K562 (cell line): ENCODE data around the gene ARHGAP10. TPM values are rescaled to one million over a fixed set of nuclear protein-coding genes. Genes with fewer than 3 reads are reported as not detected.

Experiments used
- ATAC-seq: fragments of 200-7000 bp; cut with Tn5 transposase; 3 replicates; pipeline ENCODE4 v1.9.1; 2020; ENCODE audit warnings: moderate library complexity
- BruUV-seq: library from RNA; stranded (reverse); fragments of 400-500 nt; replicated peaks from 2 replicates; lab custom pipeline; 2021; lab: Mats Ljungman, UMichigan
- CTCF ChIA-PET: fragments of 300-600 bp; formaldehyde crosslinking; extraction: SDS; loops from one replicate; lab custom pipeline; 2021; ENCODE audit warnings: low intra/inter-chr PET ratio; lab: Yijun Ruan, JAX
- POLR2A ChIA-PET: fragments of 300-600, 350-650 bp; sonication (Branson Sonifier 250); formaldehyde crosslinking; extraction: SDS; loops from one replicate; lab custom pipeline; 2021; ENCODE audit warnings: antibody characterized with exemption, inconsistent platforms; lab: Yijun Ruan, JAX
- DNase-seq, 4 experiments: peaks; one replicate each; pipeline versions ENCODE4 v3.0.0 to v3.0.0-alpha.2; 2011 to 2018; ENCODE audit warnings: low spot score in 3 of 4, mixed read lengths in 3 of 4; ENCODE audit errors: extremely low read depth in 1 of 4
- FAIRE-seq: peaks from 2 replicates; lab custom pipeline; 2011; peaks lifted over from hg19 to GRCh38; lab: Jason Lieb, UNC
- H2AFZ ChIP-seq: 2 replicates; pipeline ENCODE4 v1.6.0; 2011; ENCODE audit warnings: low read depth, low read length, control low read depth, inconsistent platforms
- H3K27ac ChIP-seq: fragments of 200-600 bp; 3 replicates; pipeline ENCODE4 v1.8.0; 2011; ENCODE audit warnings: low read depth, mild to moderate bottlenecking, control low read depth, inconsistent platforms, low read length, moderate library complexity, mixed read lengths; ENCODE audit errors: extremely low read depth
- H3K27me3 ChIP-seq, 2 experiments: fragments of 300-600 bp in 1 of 2; 2 replicates in 1 of 2; 3 replicates in 1 of 2; pipeline versions ENCODE4 v1.6.0 to v1.8.0; 2011; ENCODE audit warnings: inconsistent platforms in 2 of 2, low read length in 2 of 2, mild to moderate bottlenecking in 1 of 2, mixed read lengths in 1 of 2, moderate library complexity in 1 of 2; ENCODE audit not compliant: control insufficient read depth in 2 of 2, insufficient read depth in 2 of 2
- H3K36me3 ChIP-seq: fragments of 300-600 bp; 3 replicates; pipeline ENCODE4 v1.8.0; 2011; ENCODE audit warnings: mild to moderate bottlenecking, low read length, inconsistent platforms; ENCODE audit not compliant: control insufficient read depth, insufficient read depth
- H3K4me1 ChIP-seq, 2 experiments: fragments of 200-600 bp in 1 of 2; replicated peaks in 1 of 2; 2 replicates in 1 of 2; 3 replicates in 1 of 2; pipeline versions ENCODE4 v1.5.1 to v1.8.0; 2011; ENCODE audit warnings: inconsistent platforms in 2 of 2, low read length in 2 of 2, mild to moderate bottlenecking in 1 of 2, mixed read lengths in 1 of 2, moderate library complexity in 1 of 2; ENCODE audit not compliant: control insufficient read depth in 2 of 2, insufficient read depth in 2 of 2
- H3K4me2 ChIP-seq: 2 replicates; pipeline ENCODE4 v1.6.1; 2011; ENCODE audit warnings: low read length, control low read depth, inconsistent platforms, mixed read lengths; ENCODE audit not compliant: insufficient read depth
- H3K4me3 ChIP-seq: fragments of 200-600 bp; sonication (generic), shearing (Covaris generic); 2 replicates; pipeline ENCODE4 v1.5.1; 2016; ENCODE audit warnings: control low read depth, inconsistent platforms
- H3K79me2 ChIP-seq: fragments of 200-600 bp; 3 replicates; pipeline ENCODE4 v1.8.0; 2011; ENCODE audit warnings: low read length, inconsistent platforms; ENCODE audit not compliant: control insufficient read depth, insufficient read depth
- H3K9ac ChIP-seq, 2 experiments: 2 replicates each; pipeline versions ENCODE4 v1.6.0 to v1.6.1; 2011; ENCODE audit warnings: low read depth in 2 of 2, low read length in 2 of 2, control low read depth in 1 of 2, inconsistent platforms in 1 of 2, mild to moderate bottlenecking in 1 of 2, mixed read lengths in 1 of 2; ENCODE audit not compliant: insufficient read depth in 1 of 2
- H3K9me1 ChIP-seq: one replicate; pipeline ENCODE4 v1.6.0; 2011; ENCODE audit warnings: inconsistent platforms, mild to moderate bottlenecking, low read length, moderate library complexity; ENCODE audit not compliant: control insufficient read depth, insufficient read depth
- H3K9me3 ChIP-seq: replicated peaks from 2 replicates; pipeline ENCODE4 v1.5.1; 2011; ENCODE audit warnings: low read depth, low read length, inconsistent platforms; ENCODE audit not compliant: control insufficient read depth, insufficient read depth
- H4K20me1 ChIP-seq: replicated peaks from 2 replicates; pipeline ENCODE4 v1.6.1; 2011; ENCODE audit warnings: low read length, inconsistent platforms, mixed read lengths; ENCODE audit not compliant: control insufficient read depth, insufficient read depth
- ARHGAP35 ChIP-seq: fragments of 450-650 bp; IDR thresholded peaks from 2 replicates; pipeline ENCODE4 v1.6.1; 2018; ENCODE audit not compliant: partially characterized antibody
- ARNT ChIP-seq, 2 experiments: fragments of 450-650 bp; IDR thresholded peaks; 2 replicates each; pipeline ENCODE4 v1.6.1; 2016; ENCODE audit warnings: mild to moderate bottlenecking in 1 of 2
- BRCA1 ChIP-seq, 2 experiments: fragments of 450-650 bp in 1 of 2; sonication (generic) in 1 of 2; formaldehyde crosslinking in 1 of 2; IDR thresholded peaks; 2 replicates each; pipeline versions ENCODE4 v1.5.0 to v1.6.1; 2017 to 2020; ENCODE audit warnings: mild to moderate bottlenecking in 1 of 2, missing genetic modification reagents in 1 of 2
- COPS2 ChIP-seq: fragments of 450-650 bp; conservative IDR thresholded peaks from 2 replicates; pipeline ENCODE4 v1.6.1; 2016; ENCODE audit warnings: mild to moderate bottlenecking, moderate library complexity
- DDX20 ChIP-seq: fragments of 450-650 bp; IDR thresholded peaks from 2 replicates; pipeline ENCODE4 v1.6.1; 2016; ENCODE audit warnings: missing genetic modification characterization, low read depth, mild to moderate bottlenecking, missing compliant biosample characterization, moderate library complexity
- FOXP4 ChIP-seq: sonication (generic); formaldehyde crosslinking; IDR thresholded peaks from 2 replicates; pipeline ENCODE4 v1.8.0; 2022; ENCODE audit warnings: mild to moderate bottlenecking, missing genetic modification reagents, borderline replicate concordance
- JUN ChIP-seq, 2 experiments: sonication (generic) in 1 of 2; formaldehyde crosslinking in 1 of 2; IDR thresholded peaks; 2 replicates each; pipeline versions ENCODE4 v1.6.1 to v1.8.0; 2012 to 2022; ENCODE audit warnings: borderline replicate concordance in 2 of 2, mild to moderate bottlenecking in 2 of 2, improper control_type of control experiment in 1 of 2, low read depth in 1 of 2, low read length in 1 of 2, missing genetic modification reagents in 1 of 2
- LARP7 ChIP-seq: fragments of 450-650 bp; IDR thresholded peaks from 2 replicates; pipeline ENCODE4 v1.6.1; 2016
- MTA3 ChIP-seq: fragments of 450-650 bp; formaldehyde crosslinking; IDR thresholded peaks from 2 replicates; pipeline ENCODE4 v1.6.1; 2017; ENCODE audit warnings: mild to moderate bottlenecking, borderline replicate concordance
- RFX5 ChIP-seq: IDR thresholded peaks from 2 replicates; pipeline ENCODE4 v1.6.1; 2011; ENCODE audit warnings: low read depth, mild to moderate bottlenecking, improper control_type of control experiment, low read length
- TAF7 ChIP-seq: fragments of 450-650 bp; IDR thresholded peaks from 2 replicates; pipeline ENCODE4 v1.6.1; 2016; ENCODE audit warnings: missing genetic modification characterization, missing compliant biosample characterization
- TCF7L2 ChIP-seq: fragments of 150-350 bp; IDR thresholded peaks from 2 replicates; pipeline ENCODE4 v1.6.1; 2016; ENCODE audit warnings: low read depth, mild to moderate bottlenecking, low read length, moderate library complexity
- TSHZ1 ChIP-seq: fragments of 250-450 bp; sonication (Bioruptor Pico); IDR thresholded peaks from 2 replicates; pipeline ENCODE4 v1.4.0; 2020; ENCODE audit warnings: mild to moderate bottlenecking, moderate library complexity
- ZNF398 ChIP-seq: fragments of 250-450 bp; sonication (Bioruptor Pico); IDR thresholded peaks from 2 replicates; pipeline ENCODE4 v1.8.0; 2021; ENCODE audit warnings: moderate library complexity, mild to moderate bottlenecking, inconsistent platforms
- ZNF444 ChIP-seq: fragments of 250-450 bp; sonication (Bioruptor Pico); IDR thresholded peaks from 2 replicates; pipeline ENCODE4 v1.4.0; 2020; ENCODE audit warnings: mild to moderate bottlenecking, moderate library complexity
- WGBS: fragments of 100-300 bp; shearing (Covaris generic); methylation state at CpG from one replicate; pipeline ENCODE4 v1.1.6; 2016; ENCODE audit warnings: low coverage, mixed read lengths; ENCODE audit not compliant: insufficient coverage; ENCODE audit errors: missing lambda C conversion rate; 5-methylcytosine and 5-hydroxymethylcytosine counted together
- in situ Hi-C: fragments of 300-500 bp; cut with MboI; formaldehyde crosslinking; loops from 4 replicates; pipeline ENCODE4 v1.15.0; 2018; ENCODE audit warnings: inconsistent platforms, mixed read lengths
- intact Hi-C: fragments of 100-400 bp; cut with micrococcal nuclease; formaldehyde crosslinking; loops from 2 replicates; pipeline ENCODE4 v1.14.2; 2022
- polyA plus RNA-seq, 8 experiments: library from polyadenylated mRNA; depleted of rRNA in 4 of 8; stranded (reverse) in 5 of 8; unstranded in 3 of 8; fragments of >200 nt; fragmentation: Nextera tagmentation in 2 of 8; fragmentation: Illumina TruSeq in 1 of 8; extraction: Ambion mirVana in 2 of 8; extraction: Trizol in 1 of 8; gene quantifications; 2 replicates each; pipeline versions ENCODE4 v1.2.1 to v1.2.3, GENCODE V29; 2011 to 2014; ENCODE audit warnings: inconsistent platforms in 1 of 8, missing spikeins in 1 of 8
- total RNA-seq, 7 experiments: library from RNA; depleted of rRNA in 6 of 7; stranded (reverse); fragments of >200 nt in 6 of 7; fragmentation: Illumina TruSeq in 2 of 7; extraction: Trizol in 2 of 7; gene quantifications; 2 replicates each; pipeline versions ENCODE4 v1.2.1 to v1.2.3, GENCODE V29; 2011 to 2021; ENCODE audit warnings: low replicate concordance in 1 of 7

The ARHGAP10 gene
- total and polyA plus RNA-seq, 9 of the 15 experiments (the other 6 are each of a cell fraction or from before 2014, with no cell fraction given), result 0.03 to 0.22 (median 0.06) TPM; not detected in 3

- no peaks in the 10 kb centered on the region for H3K9me1 ChIP-seq
- FAIRE-seq (no peak), DNase-seq (no peak), ATAC-seq (no peak)
- H3K9ac ChIP-seq, result no peak overlapping the region
- WGBS, result 0% methylated on average over 3 of the region's 3 CpGs
- no peak overlapping the region for H3K27ac ChIP-seq
- no peaks in the 10 kb centered on the region for H3K79me2 ChIP-seq
- H2AFZ ChIP-seq, result no peak overlapping the region
- POLR2A ChIA-PET, result no interaction called here
- in situ Hi-C loops (no loop called here), intact Hi-C loops (no loop called here)
- no peak overlapping the region for H3K4me2 ChIP-seq
- CTCF ChIA-PET, result no interaction called here
- no peaks in the 10 kb centered on the region for H4K20me1 ChIP-seq
- no peak overlapping the region for H3K4me3 ChIP-seq
- H3K27me3 ChIP-seq, result no peaks in the 10 kb centered on the region
- BruUV-seq, result no TSS peak
- no peaks in the 10 kb centered on the region for H3K9me3 ChIP-seq
- H3K4me1 ChIP-seq, result no peaks in the 10 kb centered on the region
- H3K36me3 ChIP-seq, result no peaks in the 10 kb centered on the region
- TF ChIP-seq LARP7 (no peak), TCF7L2 (no peak), TAF7 (tag) (no peak), JUN (IDR thresholded peaks at IDR 0.05; ENCODE audit: borderline replicate concordance, low read depth, low read length) (no peak), JUN (CRISPR knock-in tag; IDR thresholded peaks at IDR 0.05; ENCODE audit: borderline replicate concordance) (no peak), BRCA1 (IDR thresholded peaks at IDR 0.05) (no peak), BRCA1 (CRISPR knock-in tag; IDR thresholded peaks at IDR 0.05) (no peak), ZNF444 (CRISPR knock-in tag) (no peak), TSHZ1 (CRISPR knock-in tag) (no peak), ARNT (IDR thresholded peaks at IDR 0.05) (no peak), DDX20 (no peak), ZNF398 (CRISPR knock-in tag) (no peak), RFX5 (no peak), MTA3 (no peak), ARHGAP35 (no peak), FOXP4 (CRISPR knock-in tag) (no peak), COPS2 (no peak)
Measured at GRCh38 chr4:148109216-148109615, 377.3 kb downstream of the ARHGAP10 start.
